Left lung (tissue), 10 donors: ENCODE results near the gene MDFIC. TPM values are rescaled to one million over a fixed set of nuclear protein-coding genes. Genes with fewer than 3 reads are reported as not detected.

Experiments
- ATAC-seq: fragments of 200-7000 bp; cut with Tn5 transposase; one replicate; pipeline ENCODE4 v1.9.1; 2020; ENCODE audit warnings: moderate library complexity
- DNase-seq, 4 donors: peaks; one replicate each; pipeline ENCODE4 v3.0.0-alpha.2; 2013 to 2020
- H3K27ac ChIP-seq, 2 donors: fragments of 200-600 bp; sonication (generic) in 1 of 2; one replicate each; pipeline versions ENCODE4 v1.5.0 to v1.8.0; 2020 to 2021
- H3K27me3 ChIP-seq, 2 donors: fragments of 200-600 bp; sonication (generic) in 1 of 2; one replicate each; pipeline versions ENCODE4 v1.5.0 to v1.8.0; 2020 to 2021
- H3K36me3 ChIP-seq, 2 donors: fragments of 200-600 bp; sonication (generic) in 1 of 2; one replicate each; pipeline versions ENCODE4 v1.5.0 to v1.8.0; 2020 to 2021
- H3K4me1 ChIP-seq, 2 donors: fragments of 200-600 bp; one replicate each; pipeline ENCODE4 v1.8.0; 2021
- H3K4me3 ChIP-seq, 2 donors: fragments of 200-600 bp; sonication (generic) in 1 of 2; one replicate each; pipeline versions ENCODE4 v1.5.0 to v1.8.0; 2020 to 2021; ENCODE audit warnings: mild to moderate bottlenecking in 1 of 2
- H3K9me3 ChIP-seq, 2 donors: fragments of 200-600 bp; sonication (generic) in 1 of 2; one replicate each; pipeline versions ENCODE4 v1.5.0 to v1.8.0; 2020 to 2021
- CTCF ChIP-seq, 2 donors: fragments of 200-600 bp; sonication (generic) in 1 of 2; IDR thresholded peaks; one replicate each; pipeline versions ENCODE4 v1.5.0 to v1.8.0; 2021; ENCODE audit warnings: antibody characterized with exemption in 2 of 2
- intact Hi-C, 2 donors: fragments of 100-400 bp; cut with DNase I; formaldehyde crosslinking; loops; one replicate each; pipeline versions ENCODE4 v1.11.2 to v1.14.2; 2022
- polyA plus RNA-seq, 6 donors: library from polyadenylated mRNA; unstranded; fragments of 120-200 nt; gene quantifications; one replicate each; pipeline ENCODE4 v1.2.1, GENCODE V29; 2013; ENCODE audit not compliant: insufficient read length in 6 of 6
- total RNA-seq, 2 donors: library from RNA; stranded (reverse); fragmentation: NEBNext Ultra II Directional; extraction: Animal tissue kit (Norgen Biotek cat#: 25700); gene quantifications; one replicate each; pipeline ENCODE4 v1.2.1, GENCODE V29; 2021
- donor health status: DM: no; HTN: yes; CAD: no.
- donor health status: DM: no; HTN: no; CAD: no.

MDFIC gene
- total and polyA plus RNA-seq, 8 donors = 30.8 to 64.4 (median 57.9) TPM

GRCh38 chr7:115043605-115044004 is 121.7 kb downstream of the MDFIC start:
- H3K36me3 ChIP-seq = no peaks in the 10 kb centered on the region
- no peak for ATAC-seq
- no peak for TF ChIP-seq CTCF (IDR thresholded peaks at IDR 0.05)
- DNase-seq = no peak
- no peaks in the 10 kb centered on the region for H3K9me3 ChIP-seq
- no peak overlapping the region for H3K4me3 ChIP-seq
- no peaks in the 10 kb centered on the region for H3K4me1 ChIP-seq
- intact Hi-C loops = no loop called here
- no peaks in the 10 kb centered on the region for H3K27me3 ChIP-seq
- no peak overlapping the region for H3K27ac ChIP-seq

GRCh38 chr7:115044224-115044623 is 122.3 kb downstream of the MDFIC start:
- H3K27me3 ChIP-seq = no peaks in the 10 kb centered on the region
- intact Hi-C loops = no loop called here

GRCh38 chr7:115047958-115048720 is 126.2 kb downstream of the MDFIC start:
- TF ChIP-seq CTCF (IDR thresholded peaks at IDR 0.05) = no peak
- no peak overlapping the region for H3K27ac ChIP-seq
- no peak overlapping the region for H3K4me3 ChIP-seq
- H3K4me1 ChIP-seq = no peaks in the 10 kb centered on the region
- H3K9me3 ChIP-seq = no peaks in the 10 kb centered on the region
- no peaks in the 10 kb centered on the region for H3K27me3 ChIP-seq
- DNase-seq = no peak
- no peaks in the 10 kb centered on the region for H3K36me3 ChIP-seq
- intact Hi-C loops = no loop called here
- ATAC-seq = no peak

More at GRCh38 chr7:115044224-115044623, 122.3 kb downstream of the MDFIC start:
- no peak for TF ChIP-seq CTCF (IDR thresholded peaks at IDR 0.05)
- H3K27ac ChIP-seq = no peak overlapping the region
- ATAC-seq (no peak), DNase-seq (no peak)
- no peaks in the 10 kb centered on the region for H3K36me3 ChIP-seq
- no peaks in the 10 kb centered on the region for H3K9me3 ChIP-seq
- no peaks in the 10 kb centered on the region for H3K4me1 ChIP-seq
- H3K4me3 ChIP-seq = no peak overlapping the region

- Histone ChIP-seq H3K27ac (no peak overlapping the region), H3K4me3 (no peak overlapping the region), H3K27me3 (no peaks in the 10 kb centered on the region), H3K9me3 (no peaks in the 10 kb centered on the region), H3K4me1 (no peaks in the 10 kb centered on the region), H3K36me3 (no peaks in the 10 kb centered on the region)
- intact Hi-C loops = no loop called here
- ATAC-seq (no peak), DNase-seq (no peak)
- TF ChIP-seq CTCF (IDR thresholded peaks at IDR 0.05) = no peak
Observed at GRCh38 chr7:115052706-115053105, 130.8 kb downstream of the MDFIC start.

- Histone ChIP-seq H3K4me3 (no peak overlapping the region), H3K27me3 (no peaks in the 10 kb centered on the region), H3K4me1 (no peaks in the 10 kb centered on the region), H3K9me3 (no peaks in the 10 kb centered on the region), H3K36me3 (no peaks in the 10 kb centered on the region), H3K27ac (no peak overlapping the region)
- DNase-seq (no peak), ATAC-seq (no peak)
- no peak for TF ChIP-seq CTCF (IDR thresholded peaks at IDR 0.05)
- intact Hi-C loops = no loop called here
Observed at GRCh38 chr7:115054478-115055065, 132.7 kb downstream of the MDFIC start.
